KMS-11 (cell line): ENCODE measurements around the gene SIRT1.
"Not testable (repeated sequence)": the region's sequence is repeated elsewhere in the genome, so short reads cannot be mapped to it uniquely, and the experiment has no call there.

Experiments used
- H2AFZ ChIP-seq: fragments of 200-600 bp; sonication (generic); 2 replicates; pipeline ENCODE4 v1.6.1; 2016; ENCODE audit warnings: antibody characterized with exemption, mixed run types, low read depth
- H3K27ac ChIP-seq: fragments of 200-600 bp; sonication (generic); 2 replicates; pipeline ENCODE4 v1.6.1; 2016; ENCODE audit warnings: mild to moderate bottlenecking, mixed run types
- H3K27me3 ChIP-seq: fragments of 200-600 bp; sonication (generic); 2 replicates; pipeline ENCODE4 v1.6.1; 2017; ENCODE audit warnings: mild to moderate bottlenecking, low read depth, mixed run types, moderate library complexity; ENCODE audit not compliant: insufficient read depth
- H3K36me3 ChIP-seq: fragments of 200-600 bp; sonication (generic); 2 replicates; pipeline ENCODE4 v1.6.1; 2017; ENCODE audit warnings: mild to moderate bottlenecking, mixed run types; ENCODE audit not compliant: insufficient read depth
- H3K4me1 ChIP-seq: fragments of 200-600 bp; sonication (generic); 2 replicates; pipeline ENCODE4 v1.6.1; 2016; ENCODE audit warnings: mild to moderate bottlenecking, low read depth, mixed run types; ENCODE audit not compliant: poor library complexity, severe bottlenecking
- H3K4me2 ChIP-seq: fragments of 200-600 bp; sonication (generic); 2 replicates; pipeline ENCODE4 v1.7.0; 2016; ENCODE audit warnings: mild to moderate bottlenecking, mixed run types
- H3K4me3 ChIP-seq: fragments of 200-600 bp; sonication (generic); IDR thresholded peaks from 2 replicates; pipeline ENCODE4 v1.6.1; 2017; ENCODE audit warnings: low read depth, low read length, mixed read lengths; ENCODE audit not compliant: insufficient read depth
- H3K79me2 ChIP-seq: fragments of 200-600 bp; sonication (generic); 2 replicates; pipeline ENCODE4 v1.6.1; 2016; ENCODE audit warnings: low read depth, mixed run types; ENCODE audit not compliant: insufficient read depth
- H3K9ac ChIP-seq: fragments of 200-600 bp; sonication (generic); 2 replicates; pipeline ENCODE4 v1.6.1; 2016; ENCODE audit warnings: mild to moderate bottlenecking, mixed run types
- H4K20me1 ChIP-seq: fragments of 200-600 bp; sonication (generic); 2 replicates; pipeline ENCODE4 v1.6.1; 2016; ENCODE audit warnings: mild to moderate bottlenecking, mixed run types; ENCODE audit not compliant: insufficient read depth
- TF ChIP-seq, protein P1 (sequence below): fragments of 200-600 bp; sonication (generic); conservative IDR thresholded peaks from 2 replicates; pipeline ENCODE4 v1.6.1; 2017; ENCODE audit warnings: low read depth, mild to moderate bottlenecking, antibody characterized with exemption, low read length, moderate library complexity, mixed read lengths

Gene SIRT1

DNA sequence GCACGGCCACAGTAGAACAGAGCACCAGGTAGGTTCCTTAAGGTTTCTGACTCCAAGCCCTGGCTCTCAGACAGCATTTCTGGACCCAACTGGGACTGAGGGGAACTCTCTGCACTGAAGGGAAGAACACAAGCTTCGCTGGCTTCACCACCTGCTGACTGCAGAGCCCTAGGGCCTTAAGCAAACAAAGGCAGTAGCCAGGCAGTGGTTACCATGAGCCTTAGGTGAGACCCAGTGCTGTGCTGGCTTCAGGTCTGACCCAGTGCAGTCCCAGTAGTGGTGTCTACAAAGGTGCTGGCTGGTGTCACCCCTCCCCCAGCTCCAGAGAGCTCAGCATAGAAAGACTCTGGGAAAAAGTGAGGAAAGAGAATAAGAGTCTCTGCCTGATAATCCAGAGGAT, 59.5 kb downstream of the SIRT1 start:
- H4K20me1 ChIP-seq, result no peaks in the 10 kb centered on the region
- H2AFZ ChIP-seq, result no peak overlapping the region
- H3K4me1 ChIP-seq, result no peaks in the 10 kb centered on the region
- H3K9ac ChIP-seq, result no peak overlapping the region
- no peaks in the 10 kb centered on the region for H3K79me2 ChIP-seq
- H3K4me2 ChIP-seq, result no peak overlapping the region
- no peak overlapping the region for H3K4me3 ChIP-seq
- TF ChIP-seq, protein P1, sequence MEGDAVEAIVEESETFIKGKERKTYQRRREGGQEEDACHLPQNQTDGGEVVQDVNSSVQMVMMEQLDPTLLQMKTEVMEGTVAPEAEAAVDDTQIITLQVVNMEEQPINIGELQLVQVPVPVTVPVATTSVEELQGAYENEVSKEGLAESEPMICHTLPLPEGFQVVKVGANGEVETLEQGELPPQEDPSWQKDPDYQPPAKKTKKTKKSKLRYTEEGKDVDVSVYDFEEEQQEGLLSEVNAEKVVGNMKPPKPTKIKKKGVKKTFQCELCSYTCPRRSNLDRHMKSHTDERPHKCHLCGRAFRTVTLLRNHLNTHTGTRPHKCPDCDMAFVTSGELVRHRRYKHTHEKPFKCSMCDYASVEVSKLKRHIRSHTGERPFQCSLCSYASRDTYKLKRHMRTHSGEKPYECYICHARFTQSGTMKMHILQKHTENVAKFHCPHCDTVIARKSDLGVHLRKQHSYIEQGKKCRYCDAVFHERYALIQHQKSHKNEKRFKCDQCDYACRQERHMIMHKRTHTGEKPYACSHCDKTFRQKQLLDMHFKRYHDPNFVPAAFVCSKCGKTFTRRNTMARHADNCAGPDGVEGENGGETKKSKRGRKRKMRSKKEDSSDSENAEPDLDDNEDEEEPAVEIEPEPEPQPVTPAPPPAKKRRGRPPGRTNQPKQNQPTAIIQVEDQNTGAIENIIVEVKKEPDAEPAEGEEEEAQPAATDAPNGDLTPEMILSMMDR, result no peak
- H3K27ac ChIP-seq, result no peak overlapping the region
- no peaks in the 10 kb centered on the region for H3K27me3 ChIP-seq
- 0 out of 2 replicates have a peak, but pooled peaks cover 3% of the 10 kb centered on the region for H3K36me3 ChIP-seq

DNA sequence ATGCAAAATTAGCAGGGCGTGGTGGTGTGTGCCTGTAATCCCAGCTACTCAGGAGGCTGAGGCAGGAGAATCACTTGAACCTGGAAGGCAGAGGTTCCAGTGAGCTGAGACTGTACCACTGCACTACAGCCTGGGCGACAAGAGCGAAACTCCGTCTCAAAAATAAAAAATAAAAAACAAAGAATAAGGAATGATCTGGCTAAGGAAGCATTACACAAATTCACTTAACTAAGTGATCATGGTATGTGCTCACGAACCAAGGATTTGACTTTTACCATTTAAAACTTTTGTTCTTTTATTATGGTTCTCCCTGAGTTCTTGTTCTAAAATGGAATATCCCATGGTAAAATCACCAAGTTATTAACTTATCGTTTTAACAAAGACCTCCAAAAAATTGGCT, 71.2 kb downstream of the SIRT1 start:
- no peaks in the 10 kb centered on the region for H3K4me1 ChIP-seq
- TF ChIP-seq, protein P1, result no peak
- no peaks in the 10 kb centered on the region for H3K27me3 ChIP-seq
- H3K9ac ChIP-seq, result no peak overlapping the region
- no peak overlapping the region for H3K27ac ChIP-seq
- H3K36me3 ChIP-seq, result no peaks in the 10 kb centered on the region
- H4K20me1 ChIP-seq, result no peaks in the 10 kb centered on the region
- no peaks in the 10 kb centered on the region for H3K79me2 ChIP-seq
- no peak overlapping the region for H3K4me3 ChIP-seq
- H3K4me2 ChIP-seq, result no peak overlapping the region
- no peak overlapping the region for H2AFZ ChIP-seq

DNA sequence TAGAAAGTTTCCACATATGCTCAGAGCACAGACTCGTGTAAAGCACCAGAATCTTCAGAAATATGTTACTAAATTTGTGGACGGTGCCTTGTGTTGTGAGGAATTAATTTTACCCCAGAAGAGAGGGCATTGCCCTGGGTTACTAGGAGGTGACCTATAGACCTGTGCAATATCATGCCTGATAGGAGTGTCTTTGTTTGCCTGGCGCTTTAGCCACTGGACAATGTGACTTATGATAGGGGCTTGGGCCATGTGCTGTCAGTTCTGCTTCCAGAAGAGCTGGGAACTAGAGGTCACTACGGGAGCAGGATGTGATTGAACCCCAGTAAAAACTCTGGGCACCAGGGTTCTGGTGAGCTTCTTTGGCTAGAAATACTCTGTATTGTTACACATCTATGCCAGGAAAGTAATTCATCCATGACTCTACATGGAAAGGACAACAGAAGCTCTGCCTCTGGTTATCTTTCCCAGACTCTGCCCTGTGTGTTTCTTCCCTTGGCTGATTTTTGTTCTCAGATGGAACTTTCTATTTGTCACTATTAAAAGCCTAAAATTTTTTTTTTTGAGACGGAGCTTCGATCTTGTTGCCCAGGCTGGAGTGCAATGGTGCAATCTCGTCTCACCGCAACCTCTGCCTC, 75.5 kb downstream of the SIRT1 start:
- no peak overlapping the region for H3K9ac ChIP-seq
- TF ChIP-seq, protein P1, result no peak
- no peaks in the 10 kb centered on the region for H3K79me2 ChIP-seq
- H3K27me3 ChIP-seq, result no peaks in the 10 kb centered on the region
- H3K4me1 ChIP-seq, result no peaks in the 10 kb centered on the region
- H4K20me1 ChIP-seq, result no peaks in the 10 kb centered on the region
- H3K36me3 ChIP-seq, result no peaks in the 10 kb centered on the region
- no peak overlapping the region for H2AFZ ChIP-seq
- no peak overlapping the region for H3K4me2 ChIP-seq
- no peak overlapping the region for H3K4me3 ChIP-seq
- H3K27ac ChIP-seq, result no peak overlapping the region

DNA sequence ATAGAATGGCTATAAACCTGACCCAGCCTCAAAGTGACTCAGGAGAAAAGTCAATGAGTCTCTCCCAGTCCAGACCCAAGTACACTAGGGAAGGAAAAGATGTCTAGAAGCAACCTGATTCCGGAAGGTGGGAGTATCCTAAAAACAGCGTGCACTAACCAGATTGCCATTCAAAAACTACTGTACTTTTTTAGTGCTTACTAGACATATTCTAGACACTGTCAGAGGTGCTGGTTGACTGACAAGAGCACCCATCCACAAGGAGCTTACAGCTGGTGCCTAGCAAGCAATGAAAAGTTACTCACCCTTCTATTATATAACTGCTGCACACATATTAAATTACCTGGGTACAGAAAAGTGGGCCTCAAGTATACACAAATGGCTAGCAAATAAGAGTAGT, 81.0 kb downstream of the SIRT1 start:
- Histone ChIP-seq H3K4me2 (no peak overlapping the region), H3K27me3 (no peaks in the 10 kb centered on the region), H3K27ac (no peak overlapping the region), H4K20me1 (no peaks in the 10 kb centered on the region), H3K4me3 (no peak overlapping the region), H3K9ac (no peak overlapping the region), H3K4me1 (no peaks in the 10 kb centered on the region), H2AFZ (no peak overlapping the region), H3K36me3 (0 out of 2 replicates have a peak, but pooled peaks cover 3% of the 10 kb centered on the region), H3K79me2 (no peaks in the 10 kb centered on the region)
- TF ChIP-seq, protein P1, result no peak

DNA sequence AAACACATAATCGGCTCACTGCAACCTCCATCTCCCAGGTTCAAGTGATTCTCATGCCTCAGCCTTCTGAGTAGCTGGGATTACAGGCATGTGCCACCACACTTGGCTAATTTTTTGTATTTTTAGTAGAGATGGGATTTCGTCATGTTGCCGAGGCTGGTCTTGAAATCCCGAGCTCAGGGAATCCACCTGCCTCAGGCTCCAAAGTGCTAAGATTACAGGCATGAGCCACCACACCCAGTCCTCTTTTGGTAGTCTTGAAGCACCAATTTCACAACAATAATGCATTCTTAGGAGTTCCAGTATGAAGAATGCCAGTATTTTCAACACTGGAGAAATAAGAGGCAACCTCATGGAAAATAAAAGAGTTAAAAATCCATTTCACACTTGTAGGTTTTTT, 81.6 kb downstream of the SIRT1 start:
- not testable (repeated sequence) for H3K4me3 ChIP-seq, H2AFZ ChIP-seq, H3K27ac ChIP-seq, H3K27me3 ChIP-seq, H3K9ac ChIP-seq, H3K79me2 ChIP-seq, H3K4me1 ChIP-seq, H3K36me3 ChIP-seq, H3K4me2 ChIP-seq, H4K20me1 ChIP-seq
